Brain microvascular endothelial cell (primary cell): ENCODE measurements around the gene CAVIN1.
A peak's percentile ranks its signal among the peaks of the same experiment; 100 is the strongest.
"Not testable (repeated sequence)": the region's sequence is repeated elsewhere in the genome, so short reads cannot be mapped to it uniquely, and the experiment has no call there.

Experiments
- DNase-seq: peaks from one replicate; pipeline ENCODE4 v3.0.0-alpha.2; 2020
- H3K27ac ChIP-seq: fragments of 250-450 bp; sonication (Bioruptor Pico); 2 replicates; pipeline ENCODE4 v1.5.1; 2020; ENCODE audit warnings: mild to moderate bottlenecking, moderate library complexity
- H3K27me3 ChIP-seq: fragments of 250-450 bp; sonication (Bioruptor Pico); replicated peaks from 2 replicates; pipeline ENCODE4 v1.5.1; 2020; ENCODE audit warnings: mild to moderate bottlenecking
- H3K36me3 ChIP-seq: fragments of 250-450 bp; sonication (Bioruptor Pico); replicated peaks from 2 replicates; pipeline ENCODE4 v1.5.1; 2020; ENCODE audit warnings: mild to moderate bottlenecking
- H3K4me3 ChIP-seq: 2 replicates; pipeline ENCODE4 v1.5.1; 2011; ENCODE audit warnings: low read depth, mild to moderate bottlenecking, control low read depth, low read length, moderate library complexity
- in situ Hi-C: cut with HindIII; loops from 2 replicates; pipeline ENCODE4 v1.10.0; 2017; ENCODE audit warnings: low sequenced_read_pairs, low pct_ligation_motif_present
- TF ChIP-seq, protein P1 (sequence below): IDR thresholded peaks from 2 replicates; pipeline ENCODE4 v1.5.1; 2011; ENCODE audit warnings: low read depth, mild to moderate bottlenecking, moderate library complexity, low read length, control low read depth, inconsistent platforms; ENCODE audit errors: missing control alignments

Gene CAVIN1

GRCh38 chr17:42373896-42374295, 49.2 kb downstream of the CAVIN1 start:
- Histone ChIP-seq H3K27me3 (no peaks in the 10 kb centered on the region), H3K4me3 (no peak overlapping the region), H3K36me3 (peaks cover 4% of the 10 kb centered on the region), H3K27ac (no peak overlapping the region)
- TF ChIP-seq, protein P1, sequence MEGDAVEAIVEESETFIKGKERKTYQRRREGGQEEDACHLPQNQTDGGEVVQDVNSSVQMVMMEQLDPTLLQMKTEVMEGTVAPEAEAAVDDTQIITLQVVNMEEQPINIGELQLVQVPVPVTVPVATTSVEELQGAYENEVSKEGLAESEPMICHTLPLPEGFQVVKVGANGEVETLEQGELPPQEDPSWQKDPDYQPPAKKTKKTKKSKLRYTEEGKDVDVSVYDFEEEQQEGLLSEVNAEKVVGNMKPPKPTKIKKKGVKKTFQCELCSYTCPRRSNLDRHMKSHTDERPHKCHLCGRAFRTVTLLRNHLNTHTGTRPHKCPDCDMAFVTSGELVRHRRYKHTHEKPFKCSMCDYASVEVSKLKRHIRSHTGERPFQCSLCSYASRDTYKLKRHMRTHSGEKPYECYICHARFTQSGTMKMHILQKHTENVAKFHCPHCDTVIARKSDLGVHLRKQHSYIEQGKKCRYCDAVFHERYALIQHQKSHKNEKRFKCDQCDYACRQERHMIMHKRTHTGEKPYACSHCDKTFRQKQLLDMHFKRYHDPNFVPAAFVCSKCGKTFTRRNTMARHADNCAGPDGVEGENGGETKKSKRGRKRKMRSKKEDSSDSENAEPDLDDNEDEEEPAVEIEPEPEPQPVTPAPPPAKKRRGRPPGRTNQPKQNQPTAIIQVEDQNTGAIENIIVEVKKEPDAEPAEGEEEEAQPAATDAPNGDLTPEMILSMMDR = no peak
- DNase-seq = no peak
- in situ Hi-C loops = no loop called here

GRCh38 chr17:42372142-42372541, 50.9 kb downstream of the CAVIN1 start:
- Histone ChIP-seq H3K4me3 (no peak overlapping the region), H3K36me3 (peaks cover 4% of the 10 kb centered on the region), H3K27me3 (no peaks in the 10 kb centered on the region), H3K27ac (no peak overlapping the region)
- TF ChIP-seq, protein P1 = no peak
- DNase-seq = no peak
- in situ Hi-C loops = no loop called here

DNA sequence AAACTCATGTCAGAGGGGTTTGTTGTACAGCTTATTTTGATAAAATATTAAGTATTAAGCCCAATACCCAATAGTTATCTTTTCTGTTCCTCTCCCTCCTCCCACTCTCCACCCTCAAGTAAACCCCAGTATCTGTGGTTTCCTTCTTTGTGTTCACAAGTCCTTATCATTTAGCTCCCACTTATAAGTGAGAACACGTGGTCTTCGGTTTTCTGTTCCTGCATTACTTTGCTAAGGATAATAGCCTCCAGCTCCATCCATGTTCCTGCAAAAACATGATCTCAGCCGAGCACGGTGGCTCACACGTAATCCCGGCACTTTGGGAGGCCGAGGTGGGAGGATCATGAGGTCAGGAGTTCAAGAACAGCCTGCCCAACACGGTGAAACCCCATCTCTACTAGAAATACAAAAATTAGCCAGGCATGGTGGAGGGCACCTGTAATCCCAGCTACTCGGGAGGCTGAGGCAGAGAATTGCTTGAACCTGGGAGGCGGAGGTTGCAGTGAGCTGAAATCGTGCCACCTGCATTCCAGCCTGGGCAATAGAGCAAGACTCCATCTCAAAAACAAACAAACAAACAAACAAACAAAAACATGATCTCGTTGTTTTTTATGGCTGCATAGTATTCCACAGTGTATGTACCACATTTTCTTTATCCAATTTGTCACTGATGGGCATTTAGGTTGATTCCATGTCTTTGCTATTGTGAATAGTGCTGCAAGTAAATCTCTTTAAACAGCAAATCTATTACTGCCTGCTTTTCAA, 54.1 kb downstream of the CAVIN1 start:
- H3K27me3 ChIP-seq, H3K27ac ChIP-seq, DNase-seq, in situ Hi-C loops, H3K4me3 ChIP-seq, H3K36me3 ChIP-seq: not testable (repeated sequence)

DNA sequence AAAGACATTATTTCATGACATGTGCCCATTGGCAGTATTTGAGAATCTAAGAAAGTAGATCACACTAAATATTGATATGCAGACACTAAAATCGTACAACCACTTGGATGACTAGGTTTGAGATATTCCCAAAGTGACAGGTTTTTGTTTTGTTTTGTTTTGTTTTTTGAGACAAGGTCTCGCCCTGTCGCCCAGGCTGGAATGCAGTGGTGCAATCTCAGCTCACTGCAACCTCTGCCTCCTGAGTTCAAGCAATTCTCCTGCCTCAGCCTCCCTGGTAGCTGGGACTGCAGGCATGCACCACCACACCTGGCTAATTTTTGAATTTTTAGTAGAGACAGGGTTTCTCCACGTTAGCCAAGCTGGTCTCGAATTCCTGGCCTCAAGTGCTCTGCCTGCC, 54.7 kb downstream of the CAVIN1 start:
- DNase-seq, in situ Hi-C loops, H3K27me3 ChIP-seq, H3K27ac ChIP-seq, H3K4me3 ChIP-seq, H3K36me3 ChIP-seq: not testable (repeated sequence)

- DNase-seq, H3K4me3 ChIP-seq, H3K27ac ChIP-seq, in situ Hi-C loops, H3K27me3 ChIP-seq, H3K36me3 ChIP-seq: not testable (repeated sequence)
Measured at GRCh38 chr17:42366176-42367023, 56.7 kb downstream of the CAVIN1 start.

DNA sequence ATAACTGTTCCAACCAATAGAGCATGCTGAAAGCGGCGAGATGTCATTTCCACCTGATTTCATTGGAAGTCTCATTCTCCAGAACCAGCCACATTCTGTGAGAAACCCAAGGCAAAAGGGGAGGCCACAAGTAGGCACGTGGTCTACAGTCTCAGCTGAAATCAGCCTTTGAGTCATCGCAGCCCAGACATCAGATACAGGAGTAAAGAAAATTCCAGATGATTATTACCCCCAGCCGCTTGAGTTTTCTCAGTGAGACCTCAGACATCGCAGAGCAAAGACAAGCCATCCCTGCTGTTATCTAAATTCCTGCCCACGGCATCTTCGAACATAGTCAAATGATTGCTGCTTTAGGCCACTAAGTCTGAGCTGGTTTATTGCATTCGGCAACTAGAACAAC, 57.9 kb downstream of the CAVIN1 start:
- TF ChIP-seq, protein P1 = no peak

GRCh38 chr17:42363767-42364585, 59.1 kb downstream of the CAVIN1 start:
- Histone ChIP-seq H3K4me3 (no peak overlapping the region), H3K36me3 (peaks cover under 1% of the 10 kb centered on the region), H3K27ac (peak overlapping the region; percentile 79), H3K27me3 (no peaks in the 10 kb centered on the region)
- in situ Hi-C loops = no loop called here
- DNase-seq = peak; percentile 56
- TF ChIP-seq, protein P1 = no peak

More for the DNA sequence above, 57.9 kb downstream of the CAVIN1 start:
- no peak overlapping the region for H3K4me3 ChIP-seq
- peak; percentile 97 for DNase-seq
- H3K36me3 ChIP-seq = peaks cover 4% of the 10 kb centered on the region
- no peaks in the 10 kb centered on the region for H3K27me3 ChIP-seq
- in situ Hi-C loops = no loop called here
- H3K27ac ChIP-seq = peak overlapping the region; percentile 79
